OCI-M1 (cell line): ENCODE measurements around the gene ATG5.
"Not testable (repeated sequence)": the region's sequence is repeated elsewhere in the genome, so short reads cannot be mapped to it uniquely, and the experiment has no call there.

Source experiments
- DNase-seq: peaks from one replicate; lab custom pipeline; 2025; lab: John Stamatoyannopoulos, UW

The ATG5 gene

DNA sequence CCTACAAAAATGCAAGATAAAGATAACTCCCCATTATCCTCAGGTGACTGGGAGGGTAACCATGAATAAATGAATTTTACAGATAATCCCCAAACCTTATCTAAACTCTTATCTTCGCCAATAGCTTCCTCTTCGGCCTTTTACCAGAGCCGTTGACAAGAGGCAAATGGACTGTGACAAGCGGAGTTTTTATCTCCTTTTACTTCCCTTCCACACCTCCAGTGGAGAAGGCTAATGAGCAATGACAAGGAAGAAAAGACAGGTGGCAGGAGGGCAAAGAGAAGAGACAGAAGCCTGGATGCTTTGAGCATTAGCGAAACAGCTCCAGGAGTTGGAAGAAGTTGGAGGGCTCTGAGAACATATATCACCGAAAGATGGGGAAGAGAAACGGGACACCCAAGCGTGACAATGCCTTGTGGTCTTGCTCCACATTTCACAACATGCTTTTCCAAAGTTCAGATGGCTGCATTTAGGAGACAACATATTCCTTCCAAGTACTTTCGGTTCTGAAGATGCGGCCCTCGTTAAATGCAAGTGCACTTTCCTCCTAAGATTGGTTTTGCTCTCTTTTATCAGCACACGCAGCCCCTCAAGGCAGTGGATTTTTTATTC is 170.2 kb downstream of the ATG5 start:
- peak; percentile 64 for DNase-seq

DNA sequence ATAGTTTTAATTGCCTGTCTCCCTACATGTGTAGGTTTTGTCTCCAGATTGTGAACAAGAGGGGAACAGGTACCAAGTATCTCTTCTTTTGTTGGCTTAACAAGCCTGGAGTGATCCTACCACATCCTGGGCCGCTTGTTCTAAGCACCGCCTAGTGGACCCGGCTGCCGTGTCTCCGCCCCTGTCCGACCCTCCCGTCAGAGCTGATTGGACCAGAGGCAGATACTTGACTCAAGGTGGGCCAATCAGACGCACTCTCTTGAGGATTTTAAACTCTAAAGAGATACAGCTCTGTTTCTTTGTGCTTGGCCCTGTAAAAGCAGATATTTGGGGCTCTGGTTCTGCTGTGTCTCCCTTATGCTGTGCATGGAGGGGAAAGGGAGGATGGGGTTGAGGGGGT is 171.2 kb downstream of the ATG5 start:
- DNase-seq, result no peak

DNA sequence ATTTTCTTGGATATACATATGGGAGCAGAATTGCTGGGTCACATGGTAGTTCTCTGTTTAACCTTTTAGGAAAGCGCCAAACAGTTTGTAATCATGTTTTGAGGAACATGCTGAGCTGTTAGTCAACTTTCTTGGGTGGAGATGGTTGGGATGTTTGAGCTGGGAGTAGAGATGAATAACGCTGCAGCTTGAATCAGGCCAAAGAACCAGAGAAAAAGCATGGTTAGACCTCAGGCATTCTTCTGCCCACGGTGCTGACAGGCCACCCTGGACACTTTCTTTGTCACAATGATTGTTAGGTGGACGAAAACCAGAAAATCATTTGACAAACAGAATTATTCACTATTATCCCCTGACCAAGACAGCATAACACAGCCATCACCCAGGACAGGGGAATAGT is 172.6 kb downstream of the ATG5 start:
- DNase-seq, result no peak

DNA sequence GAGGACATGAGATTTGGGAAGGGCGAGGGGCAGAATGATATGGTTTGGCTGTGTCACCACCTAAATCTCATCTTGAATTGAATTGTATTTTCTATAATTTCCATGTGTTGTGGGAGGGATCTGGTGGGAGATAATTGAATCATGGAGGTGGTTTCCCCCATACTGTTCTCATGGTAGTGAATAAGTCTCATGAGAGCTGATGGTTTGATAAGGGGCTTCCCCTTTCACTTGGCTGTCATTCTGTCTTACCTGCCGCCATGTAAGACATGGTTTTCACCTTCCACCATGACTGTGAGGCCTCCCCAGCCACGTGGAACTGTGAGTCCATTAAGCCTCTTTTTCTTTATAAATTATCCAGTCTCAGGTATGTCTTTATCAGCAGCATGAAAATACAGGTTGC is 173.1 kb downstream of the ATG5 start:
- DNase-seq, result not testable (repeated sequence)

GRCh38 chr6:106149472-106150069 is 176.0 kb downstream of the ATG5 start:
- no peak for DNase-seq

DNA sequence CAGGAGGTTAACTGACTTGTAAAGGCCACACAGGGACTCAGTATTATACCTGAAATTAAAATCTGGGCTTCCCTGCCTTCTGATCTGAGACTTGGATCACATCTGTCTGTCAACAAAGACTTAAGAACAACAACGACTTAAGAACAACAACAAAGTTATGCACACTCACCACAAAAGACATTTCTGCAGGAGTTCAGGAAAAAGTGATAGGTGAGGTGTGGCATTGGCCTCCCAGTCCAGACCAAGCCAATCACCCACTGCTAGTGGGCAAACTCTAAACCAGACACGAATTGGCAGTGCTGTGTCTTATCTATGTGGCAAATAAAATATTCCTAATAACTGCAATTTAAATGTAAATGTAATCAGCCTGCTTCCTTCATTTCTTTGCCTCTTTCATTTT is 178.1 kb downstream of the ATG5 start:
- no peak for DNase-seq

GRCh38 chr6:106146852-106147351 is 178.7 kb downstream of the ATG5 start:
- peak; percentile 39 for DNase-seq

DNA sequence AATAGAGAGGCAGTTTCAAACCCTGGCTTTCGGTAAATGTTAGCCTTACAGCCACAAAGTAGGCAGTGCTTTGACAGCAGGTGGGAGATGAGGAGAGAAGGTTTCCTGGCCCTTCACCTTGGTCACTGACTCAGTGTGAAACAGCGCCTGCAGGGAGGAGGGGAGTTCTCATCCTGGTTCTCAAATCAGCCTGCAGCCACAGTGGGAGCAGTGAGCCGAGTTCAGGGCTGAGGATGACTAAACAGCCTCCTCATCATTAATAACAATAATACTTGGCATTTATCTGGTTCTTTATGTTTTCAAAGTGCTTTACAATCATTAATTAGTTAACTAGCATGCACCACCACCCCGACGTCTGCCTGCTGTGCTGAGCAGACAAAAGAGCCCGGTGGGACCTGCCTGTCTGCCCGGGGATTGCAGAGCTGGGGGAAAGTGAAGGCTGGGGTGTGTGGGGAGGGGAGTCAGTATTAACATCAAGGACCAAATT is 179.8 kb downstream of the ATG5 start:
- no peak for DNase-seq

DNA sequence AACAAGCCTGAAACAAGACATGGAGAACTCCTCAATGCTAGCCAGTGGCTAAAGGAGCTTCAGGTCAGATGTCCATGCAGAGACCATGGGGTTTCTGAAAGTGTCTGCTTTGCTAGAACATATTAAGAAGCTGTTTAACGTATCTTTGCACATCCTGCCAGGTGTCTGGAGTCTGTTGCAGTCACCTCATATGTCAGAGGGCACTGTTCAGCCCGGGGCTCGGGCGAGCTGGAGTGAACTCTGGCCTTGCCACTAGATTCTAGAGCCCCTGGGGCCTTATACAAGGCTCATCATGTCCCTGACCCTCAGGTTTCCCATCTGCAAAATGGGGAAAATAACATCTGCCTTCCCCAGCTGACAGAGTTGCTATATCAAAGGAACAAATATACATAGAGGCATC is 180.4 kb downstream of the ATG5 start:
- DNase-seq, result no peak

- DNase-seq, result no peak
Observed at GRCh38 chr6:106143665-106144064, 181.9 kb downstream of the ATG5 start.

- DNase-seq, result no peak
Observed at GRCh38 chr6:106142876-106143431, 182.6 kb downstream of the ATG5 start.

DNA sequence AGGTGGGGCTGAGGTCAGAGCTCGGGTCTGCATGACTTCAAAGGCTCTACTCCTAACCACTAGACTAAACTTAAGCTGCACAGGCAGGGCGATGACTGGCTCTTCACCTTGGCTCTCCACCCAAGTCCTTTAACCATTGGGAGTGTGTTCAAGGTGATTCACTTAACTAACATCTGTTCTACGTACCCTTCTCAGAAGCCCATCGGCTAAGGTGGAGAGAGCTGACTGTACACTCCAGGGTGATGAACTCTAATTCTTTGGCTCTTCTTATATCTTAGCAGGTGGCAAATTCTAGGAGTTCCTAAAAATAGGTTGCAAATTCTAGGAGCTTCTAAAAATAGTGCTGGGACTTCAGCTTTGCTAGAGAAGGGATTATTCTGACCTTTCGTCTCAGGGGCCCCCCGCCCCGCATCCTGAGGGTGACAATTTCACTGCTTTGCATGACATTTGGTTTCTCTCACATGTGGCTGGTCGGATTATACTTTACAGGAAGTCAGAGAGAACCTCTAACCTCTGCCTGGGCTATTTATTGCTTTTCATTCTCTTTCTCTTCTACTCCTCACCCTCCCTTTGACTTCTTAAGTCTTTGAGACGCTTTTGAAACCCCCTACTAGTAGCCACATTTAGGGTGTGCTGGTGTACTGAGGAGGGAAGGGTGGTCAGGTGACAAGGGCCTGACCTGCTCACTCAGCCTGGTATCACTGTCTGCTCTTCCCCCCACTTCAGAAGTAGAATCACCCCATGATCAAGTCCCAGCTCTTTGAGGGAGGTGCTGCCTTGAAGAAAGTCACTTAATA is 183.9 kb downstream of the ATG5 start:
- DNase-seq, result no peak

- DNase-seq, result no peak
Observed at GRCh38 chr6:106138151-106138550, 187.4 kb downstream of the ATG5 start.

DNA sequence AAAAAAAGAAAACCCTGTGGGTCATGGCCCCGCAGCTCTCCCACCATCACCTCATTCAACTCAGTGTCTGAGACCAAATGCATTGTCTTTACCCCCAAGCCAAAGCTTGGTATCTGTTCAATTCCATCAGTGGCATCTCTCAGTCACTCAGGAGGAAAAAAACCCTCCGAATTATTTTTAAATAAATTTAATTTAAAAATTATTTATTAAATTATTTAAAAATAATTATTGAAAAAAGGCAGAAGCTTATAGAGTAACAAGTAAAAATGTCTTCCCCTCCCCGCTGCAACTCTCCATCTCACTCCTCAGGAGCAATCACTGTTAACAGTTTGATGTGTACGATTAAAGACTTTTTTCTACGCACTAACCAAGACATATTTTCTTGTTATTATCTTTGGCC is 188.7 kb downstream of the ATG5 start:
- no peak for DNase-seq

GRCh38 chr6:106135911-106136571 is 189.5 kb downstream of the ATG5 start:
- DNase-seq, result no peak

DNA sequence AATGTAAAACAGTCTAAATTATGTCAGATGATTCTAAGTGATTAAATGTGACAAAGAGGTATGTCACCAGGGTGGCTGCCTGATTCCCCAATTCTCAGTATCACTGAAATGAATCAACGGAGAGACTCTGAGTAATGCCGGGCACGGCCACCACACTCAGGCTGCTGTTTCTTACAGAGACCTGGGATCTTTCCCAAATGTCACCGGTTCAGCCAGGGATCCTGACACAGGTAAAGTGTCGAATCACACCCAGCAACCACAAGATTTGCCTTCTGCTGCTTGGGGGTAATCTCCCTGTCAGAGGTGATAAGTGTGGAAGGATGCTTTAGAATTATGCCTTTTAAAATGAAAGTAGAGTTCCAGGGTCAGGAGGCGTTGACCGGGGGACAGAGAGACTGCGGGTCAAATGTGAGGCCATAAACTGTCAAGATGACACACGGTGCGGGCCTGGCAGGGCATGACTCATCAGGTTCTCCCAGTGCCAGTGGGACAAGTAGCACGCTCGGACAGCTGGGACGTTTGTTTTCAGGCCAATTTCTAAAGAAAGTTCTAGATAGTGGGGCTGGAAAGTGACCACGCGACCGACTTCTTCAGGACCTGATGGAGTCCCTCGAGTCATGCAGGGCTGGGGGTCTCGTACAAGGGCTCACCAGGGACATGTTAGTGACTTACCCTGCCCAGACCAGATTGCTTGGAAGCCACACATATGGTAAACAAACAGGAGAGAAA is 190.5 kb downstream of the ATG5 start:
- peak; percentile 51 for DNase-seq
